HTERT RPE-1 (cell line): ENCODE data around the gene TLE6.
"Not testable (repeated sequence)": the region's sequence is repeated elsewhere in the genome, so short reads cannot be mapped to it uniquely, and the experiment has no call there.

Source experiments
- in situ Hi-C: fragments of 300-500 bp; cut with MboI; formaldehyde crosslinking; loops from 4 replicates; pipeline ENCODE4 v1.14.3; 2020; ENCODE audit warnings: low sequenced_read_pairs

TLE6 gene

GRCh38 chr19:2973229-2973628 lies 4.1 kb upstream of the TLE6 start:
- in situ Hi-C loops: no loop called here

GRCh38 chr19:2974342-2975041 lies 2.9 kb upstream of the TLE6 start:
- in situ Hi-C loops: no loop called here

- in situ Hi-C loops: no loop called here
Observed at GRCh38 chr19:2976609-2977000, 759 bp upstream of the TLE6 start.

- in situ Hi-C loops: no loop called here
Observed at GRCh38 chr19:2977746-2978138, 378 bp downstream of the TLE6 start.

GRCh38 chr19:2978166-2978767 lies 903 bp downstream of the TLE6 start:
- in situ Hi-C loops: no loop called here

GRCh38 chr19:2978772-2979171 lies 1.4 kb downstream of the TLE6 start:
- in situ Hi-C loops: no loop called here

GRCh38 chr19:2981898-2982297 lies 4.5 kb downstream of the TLE6 start:
- in situ Hi-C loops: no loop called here

- in situ Hi-C loops: no loop called here
Observed at GRCh38 chr19:2982561-2982960, 5.2 kb downstream of the TLE6 start.

GRCh38 chr19:2982983-2983350 lies 5.6 kb downstream of the TLE6 start:
- in situ Hi-C loops: no loop called here

GRCh38 chr19:2983351-2984214 lies 6.2 kb downstream of the TLE6 start:
- in situ Hi-C loops: no loop called here

GRCh38 chr19:2984215-2984528 lies 6.8 kb downstream of the TLE6 start:
- in situ Hi-C loops: no loop called here

GRCh38 chr19:2986951-2987524 lies 9.7 kb downstream of the TLE6 start:
- in situ Hi-C loops: no loop called here

GRCh38 chr19:2987797-2988196 lies 10.4 kb downstream of the TLE6 start:
- in situ Hi-C loops: no loop called here

- in situ Hi-C loops: no loop called here
Observed at GRCh38 chr19:2988568-2988967, 11.2 kb downstream of the TLE6 start.

GRCh38 chr19:2989236-2989946 lies 12.0 kb downstream of the TLE6 start:
- in situ Hi-C loops: no loop called here

GRCh38 chr19:2992333-2992732 lies 15.0 kb downstream of the TLE6 start:
- in situ Hi-C loops: not testable (repeated sequence)

GRCh38 chr19:2992958-2993357 lies 15.6 kb downstream of the TLE6 start:
- in situ Hi-C loops: no loop called here

GRCh38 chr19:2993579-2993978 lies 16.2 kb downstream of the TLE6 start:
- in situ Hi-C loops: no loop called here

GRCh38 chr19:2994588-2995131 lies 17.3 kb downstream of the TLE6 start:
- in situ Hi-C loops: no loop called here

GRCh38 chr19:2997720-2998119 lies 20.4 kb downstream of the TLE6 start:
- in situ Hi-C loops: no loop called here

- in situ Hi-C loops: no loop called here
Observed at GRCh38 chr19:2998642-2999041, 21.3 kb downstream of the TLE6 start.
